ENCODE results near the gene FHOD1. TPM values are rescaled to one million over a fixed set of nuclear protein-coding genes. Genes with fewer than 3 reads are reported as not detected.

The FHOD1 gene
- total and polyA plus RNA-seq, 9 of the 15 experiments (the other 6 are each of a cell fraction or from before 2014, with no cell fraction given): 18.7 to 126 (median 32.3) TPM

GRCh38 chr16:67244387-67245185 is 2.7 kb downstream of the FHOD1 start (continued):
- TF ChIP-seq MAZ (CRISPR knock-in tag; conservative IDR thresholded peaks at IDR 0.05 in 1 of 2, IDR thresholded peaks at IDR 0.05 in 1 of 2) (peak in 1 of 2 experiments; percentile 31; a peak in 1 of 4 replicates), HNRNPLL (IDR thresholded peaks at IDR 0.05; ENCODE audit: low read depth, low read length, poor library complexity, severe bottlenecking) (no peak), ESRRA (IDR thresholded peaks at IDR 0.05; ENCODE audit: borderline replicate concordance, low read depth) (no peak), ZNF263 (CRISPR knock-in tag; IDR thresholded peaks at IDR 0.05; ENCODE audit: borderline replicate concordance) (no peak), ERF (CRISPR knock-in tag; IDR thresholded peaks at IDR 0.05) (no peak), POU5F1 (IDR thresholded peaks at IDR 0.05; ENCODE audit: borderline replicate concordance, low read depth, low read length, partially characterized antibody) (no peak), ZNF695 (CRISPR knock-in tag; IDR thresholded peaks at IDR 0.05) (no peak), STAT6 (CRISPR knock-in tag; IDR thresholded peaks at IDR 0.05) (no peak), FOXJ3 (CRISPR knock-in tag; IDR thresholded peaks at IDR 0.05) (no peak), PATZ1 (CRISPR knock-in tag; IDR thresholded peaks at IDR 0.05; ENCODE audit: borderline replicate concordance) (no peak), BCLAF1 (IDR thresholded peaks at IDR 0.05; ENCODE audit: borderline replicate concordance in 1 of 2, control insufficient read depth in 1 of 2, low read depth in 2 of 2, low read length in 1 of 2) (no peak), MCM2 (IDR thresholded peaks at IDR 0.05; ENCODE audit: low read depth) (no peak), NRF1 (conservative IDR thresholded peaks at IDR 0.05 in 1 of 2, IDR thresholded peaks at IDR 0.05 in 1 of 2) (peak in 1 of 2 experiments; percentile 14; a peak in 1 of 4 replicates), NCOA1 (IDR thresholded peaks at IDR 0.05; ENCODE audit: low read depth) (no peak), SREBF1 (IDR thresholded peaks at IDR 0.05; ENCODE audit: borderline replicate concordance, low read depth, low read length) (no peak), POLR2AphosphoS5 (IDR thresholded peaks at IDR 0.05; ENCODE audit: control insufficient read depth, insufficient read depth, low read depth, low read length) (peak; percentile 61), ZC3H8 (IDR thresholded peaks at IDR 0.05) (no peak), ZNF408 (CRISPR knock-in tag; IDR thresholded peaks at IDR 0.05; ENCODE audit: low read depth) (no peak), MAFK (IDR thresholded peaks at IDR 0.05; ENCODE audit: low read length) (no peak), SMAD3 (CRISPR knock-in tag; conservative IDR thresholded peaks at IDR 0.05) (no peak)

Measured in K562 (cell line).